HG03095 (cell line): Measurements from ENCODE around the gene KRTAP6-2.

ENCODE experiments used
- ATAC-seq: cut with Tn5 transposase; IDR thresholded peaks from one replicate; pipeline ENCODE4 v1.9.1; 2021; ENCODE audit warnings: moderate library complexity; ENCODE audit not compliant: unreplicated experiment

KRTAP6-2 gene

GRCh38 chr21:30598802-30599201 lies at the start of gene KRTAP6-2:
TSS of gene KRTAP6-2 (minus strand) at chr21:30598902. CDS start at chr21:30598874, 28 bp downstream.
- no peak for ATAC-seq

DNA sequence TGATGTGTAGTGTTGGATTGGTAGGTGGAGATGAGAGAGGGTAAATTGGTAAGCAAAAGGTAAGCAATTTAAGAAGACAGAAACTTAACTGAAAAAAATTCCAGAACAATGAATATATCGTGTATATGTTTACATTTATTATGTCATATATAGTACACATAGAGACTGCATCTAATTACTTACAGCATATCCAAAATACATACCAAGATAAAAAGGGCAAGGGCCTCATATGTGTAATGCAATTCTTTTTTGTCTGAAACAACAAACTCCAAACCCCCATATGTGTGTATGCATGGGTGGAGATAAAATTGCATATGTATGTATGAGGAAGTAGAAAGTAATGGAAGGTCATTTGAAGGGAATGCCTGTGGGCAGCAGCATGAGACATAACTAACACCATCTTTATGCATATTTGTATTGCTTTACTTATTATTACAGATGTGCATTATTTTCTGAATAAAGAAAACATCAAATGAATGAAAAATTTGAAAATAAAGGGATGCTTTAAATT lies 48.3 kb upstream of the KRTAP6-2 start:
- ATAC-seq: no peak

- no peak for ATAC-seq
Measured at GRCh38 chr21:30642564-30642963, 43.9 kb upstream of the KRTAP6-2 start, which contains the start of gene KRTAP20-3. TSS of gene KRTAP20-3 (plus strand) at chr21:30642864.

DNA sequence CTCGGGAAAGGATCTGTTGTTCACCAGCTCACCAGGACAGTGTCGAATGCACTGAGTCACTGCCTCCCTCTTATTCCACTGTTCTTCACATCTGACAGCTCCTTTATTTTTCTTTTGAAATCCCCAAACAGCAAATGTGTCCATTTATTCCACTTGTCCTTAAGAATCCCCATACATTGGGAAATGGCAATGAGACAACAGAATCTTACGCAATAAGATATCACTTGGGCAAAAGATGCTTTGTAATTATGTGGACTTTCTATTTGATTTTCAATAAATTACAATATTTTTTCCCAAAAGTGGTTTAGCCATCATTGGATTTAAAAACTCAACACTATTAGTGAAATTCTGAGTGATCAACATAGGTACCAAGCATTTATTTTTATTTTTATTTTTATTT lies 40.0 kb upstream of the KRTAP6-2 start:
- ATAC-seq: no peak

DNA sequence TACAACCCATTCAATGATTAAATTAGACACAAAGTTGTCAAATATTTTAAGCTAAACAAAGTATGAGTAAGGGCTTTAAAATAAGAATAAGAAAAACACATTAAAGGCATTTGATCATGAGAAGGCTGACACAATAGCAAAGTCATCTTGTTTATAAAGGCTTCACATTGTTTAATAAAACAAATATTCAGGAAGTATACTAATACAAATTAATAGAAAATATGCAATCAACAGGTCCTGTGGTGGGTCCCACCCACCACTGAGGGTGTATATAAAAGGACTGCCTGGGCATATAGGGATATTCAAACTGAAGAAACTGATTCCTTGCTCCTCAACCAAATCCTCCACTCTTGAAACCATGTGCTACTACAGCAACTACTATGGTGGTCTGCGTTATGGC lies 36.2 kb upstream of the KRTAP6-2 start, which contains the start of gene KRTAP20-2:
Gene KRTAP20-2, plus strand, starts transcription at position 301 of the 400 bp plus-strand sequence. Its CDS starts 58 bp downstream, at position 359.
- ATAC-seq: no peak

GRCh38 chr21:30629200-30629599 lies 30.5 kb upstream of the KRTAP6-2 start:
- no peak for ATAC-seq

GRCh38 chr21:30628109-30628508 lies 29.4 kb upstream of the KRTAP6-2 start:
- no peak for ATAC-seq

DNA sequence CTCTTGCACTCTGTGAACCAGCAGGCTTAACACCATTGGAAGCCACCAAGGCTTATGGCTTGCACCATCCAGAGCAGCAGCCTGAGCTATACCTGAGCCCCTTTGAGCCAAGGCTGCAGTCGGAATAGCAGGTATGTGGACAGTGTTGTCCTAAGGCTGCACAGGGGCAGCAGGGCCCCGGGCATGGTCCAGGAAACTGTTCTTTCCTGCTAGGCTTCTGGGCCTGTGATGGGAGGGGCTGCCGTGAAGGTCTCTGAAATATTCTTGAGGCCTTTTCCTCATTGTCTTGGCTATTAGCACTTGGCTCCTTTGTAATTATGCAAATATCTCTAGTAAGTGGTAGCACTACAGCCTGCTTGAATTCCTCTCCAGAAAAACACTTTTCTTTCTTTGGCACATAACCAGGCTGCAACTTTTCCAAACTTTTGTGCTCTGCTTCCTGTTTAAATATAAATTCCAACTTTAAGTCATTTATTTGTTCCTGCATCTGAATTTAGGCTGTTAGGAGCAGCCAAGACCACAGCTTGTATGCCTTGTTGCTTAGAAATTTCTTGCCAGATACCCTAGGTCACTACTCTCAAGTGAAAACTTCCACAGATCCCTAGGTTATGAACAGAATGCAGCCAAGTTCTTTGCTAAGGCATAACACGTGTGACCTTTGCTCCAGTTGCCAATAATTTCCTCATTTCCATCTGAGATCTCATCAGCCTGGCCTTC lies 26.9 kb upstream of the KRTAP6-2 start:
- no peak for ATAC-seq

DNA sequence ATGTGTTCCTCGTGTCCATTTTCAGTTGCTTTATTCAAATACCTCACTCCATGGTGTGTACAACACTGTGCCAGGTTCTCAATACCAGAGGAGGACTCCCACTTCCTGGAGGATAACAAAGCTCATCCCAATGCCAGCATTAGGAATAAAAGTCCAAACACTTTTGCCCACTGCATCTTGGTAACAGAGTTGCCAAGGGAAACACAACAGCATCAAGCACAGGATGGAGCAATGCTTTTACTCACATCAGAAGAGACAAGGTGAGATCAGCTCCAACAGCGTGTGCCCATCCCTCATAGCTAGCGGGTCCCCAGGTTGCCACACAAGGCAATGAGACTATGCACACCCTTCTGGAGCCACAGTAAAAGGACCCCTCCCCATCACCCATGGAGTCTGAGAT lies 24.7 kb upstream of the KRTAP6-2 start:
- no peak for ATAC-seq

GRCh38 chr21:30620522-30620921 lies 21.8 kb upstream of the KRTAP6-2 start, which contains the start of gene KRTAP20-4:
TSS of gene KRTAP20-4 (plus strand) at chr21:30620627.
- no peak for ATAC-seq

- no peak for ATAC-seq
Measured at GRCh38 chr21:30620080-30620479, 21.4 kb upstream of the KRTAP6-2 start.

GRCh38 chr21:30616125-30616524 lies 17.4 kb upstream of the KRTAP6-2 start, which contains the start of gene KRTAP20-1:
TSS of gene KRTAP20-1 (plus strand) at chr21:30616425. CDS start at chr21:30616455, 30 bp downstream.
- ATAC-seq: no peak

DNA sequence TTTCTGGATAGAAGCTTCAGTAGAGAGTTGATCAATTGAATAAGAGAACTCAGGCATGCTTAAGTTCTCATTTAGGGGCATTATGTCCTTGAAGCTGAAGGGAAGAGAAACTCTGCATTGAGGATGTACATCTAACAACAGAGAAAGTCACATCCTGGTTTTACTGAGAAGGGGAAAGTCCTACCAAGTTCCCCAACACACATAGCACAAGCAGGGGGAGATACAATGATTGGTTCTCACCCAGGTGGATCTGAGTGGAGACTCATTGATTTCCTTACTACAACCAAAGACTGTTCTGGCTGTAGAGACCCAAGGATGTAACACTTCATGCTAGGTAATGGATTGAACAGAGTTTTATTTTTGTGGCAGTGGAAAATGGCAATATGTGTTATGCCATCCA lies 16.5 kb upstream of the KRTAP6-2 start:
- ATAC-seq: no peak

DNA sequence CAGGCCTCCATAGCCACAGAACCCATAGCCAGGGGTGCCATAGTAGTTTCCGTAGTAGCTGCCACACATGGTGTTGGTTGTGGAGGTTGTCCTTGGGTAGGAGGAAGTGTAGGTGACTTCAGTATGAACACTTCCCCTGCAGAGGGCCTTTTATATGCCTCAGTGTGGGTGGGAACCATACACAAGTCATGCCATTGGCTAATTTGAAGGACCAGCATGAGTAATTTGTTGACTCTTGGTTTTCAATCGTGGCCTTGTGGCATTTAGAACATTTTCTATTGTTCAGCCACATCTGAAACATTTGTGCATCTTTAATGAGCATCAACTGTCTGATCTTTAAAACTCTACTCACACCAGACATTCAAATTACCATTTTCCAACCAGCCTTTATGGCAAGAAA lies 15.1 kb upstream of the KRTAP6-2 start, which contains the start of gene KRTAP6-1:
Gene KRTAP6-1, minus strand, starts transcription at position 95 of the 400 bp plus-strand sequence. Its CDS starts 26 bp downstream, at position 69.
- no peak for ATAC-seq

GRCh38 chr21:30612132-30612531 lies 13.4 kb upstream of the KRTAP6-2 start:
- no peak for ATAC-seq

- ATAC-seq: no peak
Measured at GRCh38 chr21:30605968-30606367, 7.3 kb upstream of the KRTAP6-2 start.

DNA sequence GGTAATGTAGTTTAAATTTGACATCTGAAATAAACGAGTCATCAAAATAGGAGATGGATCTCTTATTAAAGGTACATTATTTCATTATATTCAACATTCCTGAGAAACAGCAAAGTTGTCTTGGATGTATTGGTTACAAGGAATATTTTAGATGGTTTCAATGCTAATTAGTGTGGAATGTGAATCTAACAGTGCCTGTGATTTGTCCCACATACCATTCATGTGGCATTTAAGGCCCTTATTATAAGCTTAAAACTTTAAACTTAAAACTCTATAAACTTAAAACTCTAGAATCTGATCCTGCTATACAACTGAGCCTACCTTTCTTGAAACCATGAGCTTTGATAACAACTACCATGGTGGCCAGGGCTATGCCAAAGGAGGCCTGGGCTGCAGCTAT lies 2.1 kb upstream of the KRTAP6-2 start, which contains the start of gene KRTAP22-1:
Gene KRTAP22-1, plus strand, starts transcription at position 301 of the 400 bp plus-strand sequence.
- ATAC-seq: no peak

- no peak for ATAC-seq
Measured at GRCh38 chr21:30592140-30592539, 6.6 kb downstream of the KRTAP6-2 start, which contains the start of gene KRTAP6-3. TSS of gene KRTAP6-3 (plus strand) at chr21:30592440. CDS start at chr21:30592446, 6 bp downstream.

GRCh38 chr21:30590297-30590696 lies 8.4 kb downstream of the KRTAP6-2 start, which contains the start of gene KRTAP22-2:
TSS of gene KRTAP22-2 (minus strand) at chr21:30590397.
- no peak for ATAC-seq

DNA sequence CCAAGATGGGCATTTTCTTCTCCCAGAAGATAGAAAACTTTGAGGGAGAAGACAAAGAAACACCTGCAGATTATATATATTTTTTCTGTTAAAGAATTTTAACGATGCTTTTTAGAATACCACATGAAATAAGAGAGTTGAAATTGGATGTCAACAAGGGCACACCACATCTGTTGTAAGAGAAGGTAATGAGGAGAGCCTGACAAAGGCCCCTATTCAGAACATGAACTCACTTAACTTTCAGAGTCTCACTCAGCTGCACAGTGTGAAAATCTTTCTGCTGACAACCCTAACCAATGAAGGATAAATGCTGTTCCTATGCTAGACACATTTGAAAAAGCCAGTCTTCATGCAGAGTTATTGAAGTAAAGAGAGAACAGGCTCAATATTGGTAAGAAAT lies 15.8 kb downstream of the KRTAP6-2 start:
- ATAC-seq: no peak

DNA sequence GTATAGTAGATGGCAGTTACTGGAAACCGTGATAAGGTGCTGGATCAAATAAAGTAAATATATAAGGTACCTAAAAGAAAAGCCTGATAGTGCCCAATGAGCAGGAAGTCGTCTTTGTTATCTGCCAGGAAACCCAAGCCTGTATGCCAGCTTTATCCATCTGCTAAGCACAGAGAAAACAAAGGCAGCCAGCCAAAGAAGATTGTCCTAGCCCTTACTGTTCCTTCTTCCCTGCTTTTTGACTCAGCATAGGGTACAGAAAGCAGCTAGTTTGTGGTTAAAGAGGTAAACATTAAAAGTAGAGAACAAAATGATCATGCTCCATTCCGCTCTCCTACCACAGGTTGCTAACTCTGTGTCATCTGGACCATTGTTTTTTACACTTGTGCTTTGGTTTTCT lies 18.6 kb downstream of the KRTAP6-2 start:
- no peak for ATAC-seq

- no peak for ATAC-seq
Measured at GRCh38 chr21:30579346-30579745, 19.4 kb downstream of the KRTAP6-2 start.
